Fibroblast of lung (primary cell): Measurements from ENCODE around the gene SIRPG. TPM values are rescaled to one million over a fixed set of nuclear protein-coding genes. Genes with fewer than 3 reads are reported as not detected.

ENCODE experiments used
- DNase-seq, 2 donors: peaks; one replicate each; pipeline versions ENCODE4 v3.0.0 to v3.0.0-alpha.2; 2010; ENCODE audit warnings: low read depth in 2 of 2
- H2AFZ ChIP-seq: 2 replicates; pipeline ENCODE4 v1.5.1; 2012; ENCODE audit warnings: low read length, control low read depth, inconsistent platforms
- H3K27ac ChIP-seq: 2 replicates; pipeline ENCODE4 v1.5.1; 2011; ENCODE audit warnings: low read length, control low read depth; ENCODE audit not compliant: insufficient read depth
- H3K27me3 ChIP-seq: 2 replicates; pipeline ENCODE4 v1.5.1; 2011; ENCODE audit warnings: mild to moderate bottlenecking, low read length; ENCODE audit not compliant: control insufficient read depth, insufficient read depth
- H3K36me3 ChIP-seq: 2 replicates; pipeline ENCODE4 v1.5.1; 2011; ENCODE audit warnings: low read length; ENCODE audit not compliant: control insufficient read depth, insufficient read depth
- H3K4me1 ChIP-seq: 2 replicates; pipeline ENCODE4 v1.5.1; 2011; ENCODE audit warnings: low read length; ENCODE audit not compliant: control insufficient read depth, insufficient read depth; ENCODE audit errors: extremely low read depth
- H3K4me2 ChIP-seq: 2 replicates; pipeline ENCODE4 v1.5.1; 2011; ENCODE audit warnings: low read length, control low read depth; ENCODE audit not compliant: insufficient read depth; ENCODE audit errors: extremely low read depth
- H3K4me3 ChIP-seq, 4 experiments: fragments of 200-600 bp in 1 of 4; sonication (generic) in 1 of 4; replicated peaks in 1 of 4; 2 replicates each; pipeline ENCODE4 v1.5.1; 2011 to 2016; ENCODE audit warnings: low read length in 4 of 4, low read depth in 3 of 4, mild to moderate bottlenecking in 3 of 4, control low read depth in 2 of 4, inconsistent platforms in 1 of 4, mixed read lengths in 1 of 4; ENCODE audit not compliant: insufficient read depth in 1 of 4; ENCODE audit errors: control extremely low read depth in 1 of 4
- H3K79me2 ChIP-seq: 2 replicates; pipeline ENCODE4 v1.5.1; 2012; ENCODE audit warnings: mild to moderate bottlenecking, low read length, inconsistent platforms; ENCODE audit not compliant: control insufficient read depth, insufficient read depth
- H3K9ac ChIP-seq: 2 replicates; pipeline ENCODE4 v1.5.1; 2011; ENCODE audit warnings: mild to moderate bottlenecking, low read length, control low read depth; ENCODE audit not compliant: insufficient read depth
- H3K9me3 ChIP-seq: 2 replicates; pipeline ENCODE4 v1.5.1; 2012; ENCODE audit warnings: low read depth, low read length; ENCODE audit not compliant: control insufficient read depth, insufficient read depth
- H4K20me1 ChIP-seq: 2 replicates; pipeline ENCODE4 v1.5.1; 2011; ENCODE audit warnings: low read length; ENCODE audit not compliant: control insufficient read depth, insufficient read depth; ENCODE audit errors: extremely low read depth
- EZH2 ChIP-seq: IDR thresholded peaks from 2 replicates; pipeline ENCODE4 v1.5.1; 2012; ENCODE audit warnings: low read length, control low read depth, mild to moderate bottlenecking; ENCODE audit errors: missing control alignments
- polyA plus RNA-seq, 2 donors: library from polyadenylated mRNA; depleted of rRNA in 1 of 2; stranded (reverse) in 1 of 2; unstranded in 1 of 2; fragments of >200 nt; gene quantifications; 2 replicates each; pipeline ENCODE4 v1.2.1, GENCODE V29; 2011 to 2012; ENCODE audit warnings: missing spikeins in 1 of 2
- total RNA-seq: library from RNA; depleted of rRNA; stranded (reverse); fragments of >200 nt; gene quantifications from 2 replicates; pipeline ENCODE4 v1.2.1, GENCODE V29; 2014
- TF ChIP-seq, protein P1 (sequence below), 2 donors: IDR thresholded peaks in 1 of 2; conservative IDR thresholded peaks in 1 of 2; 1 replicate in 1 of 2; 2 replicates in 1 of 2; pipeline ENCODE4 v1.5.1; 2011 to 2012; ENCODE audit warnings: low read length in 2 of 2, control low read depth in 1 of 2, inconsistent platforms in 1 of 2, low read depth in 1 of 2, mild to moderate bottlenecking in 1 of 2

The SIRPG gene
- total and polyA plus RNA-seq, 2 donors (not counting 1 experiment from before 2014, with no cell fraction given) = not detected

DNA sequence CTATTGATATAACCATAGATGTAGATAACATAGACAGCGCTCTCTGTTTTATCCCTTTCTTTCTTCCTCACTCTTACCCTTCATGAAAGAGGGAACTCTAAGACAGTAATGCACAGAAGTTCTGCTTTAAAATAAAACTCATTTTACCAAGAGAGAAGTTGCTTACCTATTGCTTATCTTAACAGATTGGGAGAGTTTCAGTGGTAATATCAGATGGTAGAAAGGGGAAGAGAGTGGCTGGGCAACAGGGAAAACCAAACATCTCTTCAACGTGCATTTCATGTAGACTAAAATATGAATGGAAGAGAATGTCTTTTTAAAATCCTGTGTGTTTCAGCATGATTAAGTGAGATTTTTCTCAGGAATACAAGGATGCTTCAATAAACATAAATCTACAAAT, 45.3 kb upstream of the SIRPG start:
- Histone ChIP-seq H3K4me2 (no peak overlapping the region), H3K27me3 (no peaks in the 10 kb centered on the region), H3K9me3 (no peaks in the 10 kb centered on the region), H3K4me1 (no peaks in the 10 kb centered on the region), H2AFZ (no peak overlapping the region), H3K9ac (no peak overlapping the region), H3K27ac (no peak overlapping the region), H3K4me3 (no peak overlapping the region), H3K36me3 (no peaks in the 10 kb centered on the region), H3K79me2 (no peaks in the 10 kb centered on the region), H4K20me1 (no peaks in the 10 kb centered on the region)
- no peak for DNase-seq
- TF ChIP-seq, protein P1, sequence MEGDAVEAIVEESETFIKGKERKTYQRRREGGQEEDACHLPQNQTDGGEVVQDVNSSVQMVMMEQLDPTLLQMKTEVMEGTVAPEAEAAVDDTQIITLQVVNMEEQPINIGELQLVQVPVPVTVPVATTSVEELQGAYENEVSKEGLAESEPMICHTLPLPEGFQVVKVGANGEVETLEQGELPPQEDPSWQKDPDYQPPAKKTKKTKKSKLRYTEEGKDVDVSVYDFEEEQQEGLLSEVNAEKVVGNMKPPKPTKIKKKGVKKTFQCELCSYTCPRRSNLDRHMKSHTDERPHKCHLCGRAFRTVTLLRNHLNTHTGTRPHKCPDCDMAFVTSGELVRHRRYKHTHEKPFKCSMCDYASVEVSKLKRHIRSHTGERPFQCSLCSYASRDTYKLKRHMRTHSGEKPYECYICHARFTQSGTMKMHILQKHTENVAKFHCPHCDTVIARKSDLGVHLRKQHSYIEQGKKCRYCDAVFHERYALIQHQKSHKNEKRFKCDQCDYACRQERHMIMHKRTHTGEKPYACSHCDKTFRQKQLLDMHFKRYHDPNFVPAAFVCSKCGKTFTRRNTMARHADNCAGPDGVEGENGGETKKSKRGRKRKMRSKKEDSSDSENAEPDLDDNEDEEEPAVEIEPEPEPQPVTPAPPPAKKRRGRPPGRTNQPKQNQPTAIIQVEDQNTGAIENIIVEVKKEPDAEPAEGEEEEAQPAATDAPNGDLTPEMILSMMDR (conservative IDR thresholded peaks at IDR 0.05 in 1 of 2, IDR thresholded peaks at IDR 0.05 in 1 of 2; ENCODE audit: low read depth in 1 of 2, low read length in 2 of 2) = no peak
- no peak for TF ChIP-seq EZH2

DNA sequence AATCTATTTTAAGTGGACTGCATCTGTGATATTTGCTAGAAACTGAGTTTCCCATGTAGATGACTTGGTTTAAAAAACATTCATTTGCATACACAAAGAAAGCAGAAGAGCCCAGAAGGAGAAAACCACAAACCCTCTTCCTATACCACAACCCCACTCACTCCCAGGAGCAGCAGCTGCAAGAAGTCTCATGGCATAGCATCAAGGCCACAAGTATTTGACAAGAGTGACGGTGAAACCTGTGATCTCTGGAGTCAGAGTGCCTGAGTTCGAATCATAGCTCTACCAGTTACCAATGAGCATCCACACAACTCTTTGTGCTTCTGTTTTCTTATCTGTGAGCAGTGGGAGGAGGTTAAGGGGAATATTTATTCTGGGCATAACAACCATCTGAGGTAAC, 44.7 kb upstream of the SIRPG start:
- no peaks in the 10 kb centered on the region for H3K79me2 ChIP-seq
- no peaks in the 10 kb centered on the region for H4K20me1 ChIP-seq
- H3K27me3 ChIP-seq = no peaks in the 10 kb centered on the region
- H3K9ac ChIP-seq = no peak overlapping the region
- no peak overlapping the region for H2AFZ ChIP-seq
- no peaks in the 10 kb centered on the region for H3K4me1 ChIP-seq
- H3K27ac ChIP-seq = no peak overlapping the region
- no peak for TF ChIP-seq EZH2
- TF ChIP-seq, protein P1 (conservative IDR thresholded peaks at IDR 0.05 in 1 of 2, IDR thresholded peaks at IDR 0.05 in 1 of 2; ENCODE audit: low read depth in 1 of 2, low read length in 2 of 2) = no peak
- peak in 1 of 2 donors; percentile 71 for DNase-seq
- no peak overlapping the region for H3K4me2 ChIP-seq
- H3K9me3 ChIP-seq = no peaks in the 10 kb centered on the region
- H3K4me3 ChIP-seq = no peak overlapping the region
- H3K36me3 ChIP-seq = no peaks in the 10 kb centered on the region

DNA sequence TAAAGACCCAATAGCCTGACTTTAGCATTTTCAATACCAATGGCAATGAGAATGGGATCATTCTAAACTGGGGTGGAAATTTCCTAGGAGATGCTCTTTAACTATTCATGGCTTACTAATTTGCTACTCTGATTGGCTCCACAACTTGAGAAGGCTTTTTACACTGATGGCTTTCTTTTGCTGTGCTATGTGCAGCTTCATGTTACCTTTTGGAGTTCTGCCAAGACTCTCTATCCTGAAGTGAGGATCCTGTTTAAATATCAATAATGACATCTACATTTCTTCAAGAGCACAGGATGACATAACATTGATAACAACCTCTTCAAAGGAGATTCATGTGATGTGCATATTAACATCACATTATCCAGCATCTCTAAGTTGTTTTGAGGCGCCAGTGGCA, 43.4 kb upstream of the SIRPG start:
- no peaks in the 10 kb centered on the region for H4K20me1 ChIP-seq
- no peak overlapping the region for H2AFZ ChIP-seq
- H3K9ac ChIP-seq = no peak overlapping the region
- no peaks in the 10 kb centered on the region for H3K27me3 ChIP-seq
- no peak overlapping the region for H3K4me2 ChIP-seq
- H3K36me3 ChIP-seq = no peaks in the 10 kb centered on the region
- H3K79me2 ChIP-seq = no peaks in the 10 kb centered on the region
- H3K27ac ChIP-seq = no peak overlapping the region
- DNase-seq = peak in 1 of 2 donors; percentile 2
- H3K4me1 ChIP-seq = no peaks in the 10 kb centered on the region
- TF ChIP-seq, protein P1 (conservative IDR thresholded peaks at IDR 0.05 in 1 of 2, IDR thresholded peaks at IDR 0.05 in 1 of 2; ENCODE audit: low read depth in 1 of 2, low read length in 2 of 2) = no peak
- no peak for TF ChIP-seq EZH2
- H3K9me3 ChIP-seq = no peaks in the 10 kb centered on the region
- no peak overlapping the region for H3K4me3 ChIP-seq
